ENCODE results near the gene SERPINB3.

- no peak for TF ChIP-seq CTCF (conservative IDR thresholded peaks at IDR 0.05; ENCODE audit: low read depth, low read length)
- no peak for TF ChIP-seq EZH2 (IDR thresholded peaks at IDR 0.05; ENCODE audit: borderline replicate concordance, low read depth, low read length, poor library complexity, severe bottlenecking)
Measured at GRCh38 chr18:63681449-63682340, 20.0 kb upstream of the SERPINB3 start.
